NCI-H1930 (cell line): ENCODE data around the gene PAXX.

Experiments used
- DNase-seq, 2 experiments: peaks; one replicate each; lab custom pipeline; 2025; lab: John Stamatoyannopoulos, UW

Gene PAXX

DNA sequence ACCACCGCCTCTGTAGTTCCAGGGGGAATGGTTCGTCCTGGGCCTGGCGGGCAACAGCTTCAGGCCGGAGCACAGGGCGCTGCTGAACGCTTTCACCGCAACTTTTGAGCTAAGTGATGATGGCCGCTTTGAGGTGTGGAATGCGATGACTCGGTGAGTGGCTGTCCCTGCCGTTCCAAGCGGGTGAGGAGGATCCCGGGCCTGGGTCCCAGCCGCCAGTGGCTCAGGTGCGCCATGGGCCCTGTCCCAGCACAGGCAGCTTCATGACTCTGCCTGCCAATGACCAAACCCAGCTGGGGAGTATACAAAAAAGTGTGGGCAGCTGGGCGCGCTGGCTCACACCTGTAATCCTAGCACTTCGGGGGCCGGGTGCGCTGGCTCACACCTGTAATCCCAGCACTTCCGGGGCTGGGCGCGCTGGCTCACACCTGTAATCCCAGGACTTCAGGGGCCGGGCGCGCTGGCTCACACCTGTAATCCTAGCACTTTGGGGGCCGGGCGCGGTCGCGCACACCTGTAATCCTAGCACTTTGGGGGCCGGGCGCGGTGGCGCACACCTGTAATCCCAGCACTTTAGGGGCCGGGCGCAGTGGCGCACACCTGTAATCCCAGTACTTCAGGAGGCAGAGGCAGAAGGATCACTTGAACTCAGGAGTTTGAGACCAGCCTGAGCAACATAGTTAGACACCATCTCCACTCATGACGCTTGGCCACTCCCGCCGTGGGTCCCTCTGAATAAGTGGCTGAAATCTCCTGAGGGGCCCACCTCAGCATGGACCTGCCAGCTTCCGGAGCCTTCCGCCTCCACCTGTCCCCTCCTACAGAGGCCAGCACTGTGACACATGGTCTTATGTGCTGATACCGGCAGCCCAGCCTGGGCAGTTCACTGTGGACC lies 39.1 kb upstream of the PAXX start:
- no peak for DNase-seq

DNA sequence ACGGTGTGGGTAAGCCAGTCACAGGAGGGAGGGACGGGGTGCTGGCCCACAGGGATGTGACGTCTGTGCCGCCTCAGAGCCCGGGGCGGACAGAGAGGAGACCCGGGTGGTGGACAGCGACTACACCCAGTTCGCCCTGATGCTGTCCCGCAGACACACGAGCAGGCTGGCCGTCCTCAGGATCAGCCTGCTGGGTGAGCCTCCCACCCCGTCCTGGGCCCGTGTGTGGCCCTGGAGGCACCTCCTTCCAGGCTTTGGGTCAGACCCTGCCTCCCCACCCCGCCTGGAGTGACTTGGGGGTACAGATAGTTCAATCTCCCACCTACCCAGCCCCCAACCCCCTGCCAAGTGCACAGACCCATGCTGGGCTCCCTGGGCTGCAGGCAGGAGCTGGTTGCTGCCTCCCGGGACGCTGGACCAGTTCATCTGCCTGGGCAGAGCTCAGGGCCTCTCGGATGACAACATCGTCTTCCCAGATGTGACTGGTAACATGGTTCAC lies 38.4 kb upstream of the PAXX start:
- DNase-seq: no peak

DNA sequence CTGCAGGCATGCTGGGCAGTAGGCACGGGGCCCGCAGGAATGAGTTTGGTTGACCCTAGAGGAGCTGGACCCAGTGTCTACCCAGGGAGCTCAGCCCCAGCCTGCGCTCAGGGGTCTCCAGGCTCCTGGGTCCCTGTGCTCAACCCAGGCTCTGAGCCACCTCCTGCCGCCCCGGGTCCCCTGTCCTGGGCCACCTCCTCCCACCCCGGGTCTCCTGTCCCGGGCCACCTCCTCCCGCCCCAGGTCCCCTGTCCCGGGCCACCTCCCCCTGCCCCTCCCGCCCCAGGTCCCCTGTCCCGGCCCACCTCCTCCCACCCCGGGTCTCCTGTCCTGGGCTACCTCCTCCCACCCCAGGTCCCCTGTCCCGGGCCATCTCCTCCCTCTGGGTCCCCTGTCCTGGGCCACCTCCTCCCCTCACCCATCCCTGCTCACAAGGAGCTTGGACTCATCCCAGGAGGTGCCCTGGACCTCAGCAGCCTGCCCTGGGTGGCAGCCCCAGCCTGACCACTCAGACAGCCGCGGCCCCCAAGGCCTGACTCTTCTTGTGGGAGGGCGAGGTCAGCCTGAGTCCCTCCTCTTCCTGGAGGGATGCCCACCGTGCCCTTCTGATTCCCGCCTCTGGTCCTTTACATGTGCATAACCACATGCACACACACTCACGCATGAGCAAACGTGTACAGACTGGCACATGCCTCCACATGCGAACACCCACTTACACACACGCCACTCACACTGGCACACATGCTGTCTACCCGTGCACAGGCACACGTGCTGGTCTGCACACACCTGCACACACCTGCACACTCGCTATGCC lies 37.7 kb upstream of the PAXX start:
- DNase-seq: no peak

DNA sequence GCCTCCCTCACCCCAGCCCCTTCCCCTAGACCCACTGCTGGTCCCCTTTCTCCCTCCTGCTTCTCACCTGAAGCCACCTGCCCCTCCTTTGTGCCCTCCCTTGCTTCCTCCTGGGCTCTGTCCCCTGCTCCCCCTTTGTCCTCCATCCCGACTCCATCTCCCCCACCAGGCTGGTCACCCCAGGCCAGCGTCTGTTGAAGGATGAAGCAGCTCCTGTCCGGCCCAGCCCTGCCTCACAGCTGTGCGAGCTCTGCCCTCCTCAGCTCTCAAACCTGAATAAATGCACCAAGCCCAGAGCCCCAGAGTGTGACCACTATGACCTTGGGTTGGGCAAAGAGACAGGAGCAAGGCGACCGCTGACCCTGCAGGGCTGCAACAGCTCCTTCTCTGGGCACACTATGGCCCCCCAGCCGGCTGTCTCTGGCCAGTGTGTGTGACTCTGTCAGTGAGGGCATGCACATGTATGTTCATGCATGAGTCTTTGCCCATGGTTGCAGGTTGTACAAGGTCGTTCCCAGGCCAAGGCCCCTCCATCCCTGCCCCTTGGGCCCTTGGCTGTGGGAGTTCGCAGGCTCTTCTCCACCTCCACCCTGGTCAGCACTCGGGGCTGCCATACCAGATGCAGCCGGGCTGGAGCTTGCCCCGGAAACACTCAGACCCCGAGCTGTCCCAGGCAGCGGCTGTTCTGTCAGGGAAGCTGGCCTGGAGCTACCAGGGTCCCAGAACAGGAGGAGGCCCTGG lies 36.9 kb upstream of the PAXX start:
- DNase-seq: no peak

DNA sequence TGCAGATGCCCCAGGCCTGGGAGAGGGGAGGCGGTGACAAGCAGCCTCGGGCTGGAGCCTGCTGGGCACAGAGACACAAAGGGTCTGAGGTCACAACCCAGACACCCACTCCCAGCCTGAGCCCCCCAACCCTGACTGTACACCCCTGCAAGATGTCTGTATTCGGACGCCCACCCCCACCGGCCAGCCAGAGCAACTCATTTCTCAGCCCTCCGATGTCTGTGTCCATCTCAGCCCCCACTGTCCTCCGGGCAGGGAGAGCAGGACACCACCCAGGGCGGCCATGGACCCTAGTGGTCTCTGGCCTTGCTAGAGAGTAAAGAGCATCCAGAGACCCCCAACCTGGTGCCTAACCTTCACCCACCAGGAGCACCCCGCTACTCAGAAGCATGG lies 36.3 kb upstream of the PAXX start:
- no peak for DNase-seq

DNA sequence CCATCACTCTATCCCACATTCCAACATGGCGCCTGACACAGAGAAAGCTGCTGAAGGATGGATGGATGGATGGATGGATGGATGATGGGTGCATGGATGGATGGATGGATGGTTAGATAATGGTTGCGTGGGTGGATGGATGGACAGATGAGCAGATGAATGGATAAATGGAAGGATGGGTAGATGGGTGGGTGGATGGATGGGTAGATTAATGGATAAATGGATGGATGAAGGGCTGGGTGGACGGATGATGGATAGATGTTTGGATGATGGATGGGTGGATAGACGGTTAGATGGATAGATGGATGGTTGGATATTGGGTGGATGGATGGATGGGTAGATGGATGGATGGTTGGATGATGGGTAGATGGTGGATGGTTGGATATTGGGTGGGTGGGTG lies 35.6 kb upstream of the PAXX start:
- no peak for DNase-seq

DNA sequence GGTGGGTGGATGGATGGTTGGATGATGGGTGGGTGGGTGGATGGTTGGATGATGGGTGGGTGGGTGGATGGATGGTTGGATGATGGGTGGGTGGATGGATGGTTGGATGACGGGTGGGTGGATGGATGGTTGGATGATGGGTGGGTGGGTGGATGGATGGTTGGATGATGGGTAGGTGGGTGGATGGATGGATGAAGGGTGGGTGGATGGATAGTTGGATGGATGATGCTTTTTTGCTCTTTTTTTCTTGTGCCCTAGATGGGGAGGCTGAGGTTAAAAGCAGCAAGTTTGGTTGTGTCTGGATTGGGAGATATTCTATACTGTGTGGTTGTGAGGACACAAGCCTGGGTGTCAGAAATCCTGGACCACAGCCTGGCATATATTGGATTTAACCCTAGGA lies 34.8 kb upstream of the PAXX start:
- no peak for DNase-seq

DNA sequence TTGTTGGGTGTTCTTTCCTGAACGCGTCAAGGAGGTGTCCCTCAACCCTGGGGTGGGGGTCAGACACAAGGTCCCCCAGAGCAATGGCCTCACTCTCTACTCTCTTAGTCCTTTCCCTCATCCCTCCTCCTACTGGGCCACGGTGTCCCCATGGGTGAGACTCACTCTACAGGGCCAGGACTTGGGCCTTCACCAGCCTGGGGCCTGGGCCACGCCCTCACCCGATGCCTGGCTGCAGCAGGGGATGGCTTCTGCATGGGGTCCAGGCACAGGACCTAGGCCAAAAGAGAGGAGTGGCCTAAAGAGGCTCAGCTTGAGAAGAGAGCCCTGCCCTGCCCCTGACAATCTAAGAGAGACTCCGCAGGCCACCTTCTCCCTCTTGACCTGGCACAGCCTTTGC lies 34.3 kb upstream of the PAXX start:
- no peak for DNase-seq

DNA sequence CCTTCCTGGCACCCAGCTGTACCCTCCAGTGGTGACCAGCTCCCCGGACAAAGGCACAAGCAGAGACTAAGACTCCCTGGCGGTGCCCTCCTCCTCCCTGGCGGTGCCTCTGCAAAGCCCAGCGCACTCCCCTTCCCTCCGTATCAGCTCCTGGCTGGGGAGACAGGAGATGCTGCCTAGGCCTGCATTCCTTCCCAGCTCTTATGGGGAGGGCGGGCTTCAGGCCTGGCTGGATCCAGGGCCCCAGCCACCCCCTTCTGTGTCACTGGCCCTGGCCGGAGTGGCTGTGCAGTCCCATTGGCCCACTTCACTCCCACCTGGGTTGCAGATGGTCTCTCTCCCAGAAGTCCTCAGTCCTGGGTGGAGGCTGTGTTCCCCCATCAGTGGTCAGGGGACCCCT lies 33.7 kb upstream of the PAXX start:
- no peak for DNase-seq

DNA sequence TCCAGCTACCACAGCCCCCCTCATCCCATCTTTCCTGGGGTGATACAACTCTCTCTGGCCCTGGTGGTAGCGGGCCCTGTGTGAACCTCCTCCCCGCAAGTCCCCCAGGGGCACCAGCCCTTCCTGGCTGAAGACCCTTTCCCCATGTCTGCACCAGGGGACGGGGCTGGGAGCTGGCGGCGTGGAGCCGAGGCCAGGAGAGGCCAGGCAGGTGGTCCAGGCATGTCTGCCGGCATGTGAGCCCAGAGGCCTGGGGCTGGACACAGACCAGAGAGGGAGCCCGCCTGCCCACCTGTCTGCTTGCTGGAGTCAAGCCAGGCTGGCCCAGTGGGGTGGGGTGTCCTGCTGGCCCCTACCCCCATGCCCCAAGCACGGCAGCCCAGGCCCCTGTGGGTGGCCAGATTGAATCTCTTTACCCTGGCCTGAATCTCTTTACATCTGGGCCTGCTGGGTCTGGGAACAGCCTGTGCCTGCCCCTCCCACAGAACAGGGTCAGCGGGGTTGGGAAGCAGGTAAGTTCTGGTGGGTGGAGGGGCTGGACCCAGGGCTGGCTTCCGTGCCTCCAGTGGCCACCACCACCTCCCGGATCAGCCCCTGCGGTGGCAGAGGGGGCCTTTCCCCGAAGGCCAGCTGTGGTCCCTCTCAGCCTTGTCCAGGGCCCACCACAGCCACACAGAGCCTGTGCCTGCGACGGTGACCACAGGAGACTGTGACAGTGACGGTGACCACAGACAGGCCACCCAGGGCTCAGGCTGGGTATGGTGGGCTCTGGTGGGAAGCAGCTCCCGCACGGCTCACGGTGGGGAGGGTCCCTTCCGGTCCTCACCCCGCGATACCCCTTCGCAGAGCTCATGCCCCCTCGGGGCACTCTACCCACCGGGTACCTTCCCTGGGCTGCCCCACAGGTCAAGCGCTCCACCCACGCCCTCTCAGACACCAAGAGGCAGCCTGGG lies 33.0 kb upstream of the PAXX start:
- no peak for DNase-seq

DNA sequence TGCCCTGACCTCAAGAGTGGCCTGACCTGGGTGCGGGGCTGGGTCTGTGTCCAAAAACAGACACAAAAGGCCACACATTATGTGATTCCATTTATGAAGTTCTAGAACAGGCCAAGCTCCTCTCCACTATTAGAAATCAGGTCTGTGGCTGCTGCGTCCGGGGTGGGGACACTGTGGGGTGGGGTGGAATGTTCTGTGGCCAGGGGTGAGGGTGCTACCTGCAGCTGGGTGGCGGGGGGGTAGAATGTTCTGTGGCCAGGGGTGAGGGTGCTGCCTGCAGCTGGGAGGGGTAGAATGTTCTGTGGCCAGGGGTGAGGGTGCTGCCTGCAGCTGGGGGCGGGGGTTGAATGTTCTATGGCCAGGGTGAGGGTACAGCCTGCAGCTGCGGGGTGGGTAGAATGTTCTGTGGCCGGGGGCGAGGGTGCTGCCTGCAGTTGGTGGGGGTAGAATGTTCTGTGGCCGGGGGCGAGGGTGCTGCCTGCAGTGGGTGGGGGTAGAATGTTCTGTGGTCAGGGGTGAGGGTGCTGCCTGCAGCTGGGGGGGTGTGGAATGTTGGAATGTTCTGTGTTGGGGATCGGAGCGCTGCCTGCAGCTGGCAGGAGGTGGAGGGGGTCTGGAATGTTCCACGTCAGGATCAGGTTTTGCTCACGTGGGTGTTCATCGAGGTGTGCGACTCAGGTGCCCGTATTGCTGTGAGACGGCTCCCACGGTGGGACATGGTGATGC lies 31.8 kb upstream of the PAXX start:
- no peak for DNase-seq

DNA sequence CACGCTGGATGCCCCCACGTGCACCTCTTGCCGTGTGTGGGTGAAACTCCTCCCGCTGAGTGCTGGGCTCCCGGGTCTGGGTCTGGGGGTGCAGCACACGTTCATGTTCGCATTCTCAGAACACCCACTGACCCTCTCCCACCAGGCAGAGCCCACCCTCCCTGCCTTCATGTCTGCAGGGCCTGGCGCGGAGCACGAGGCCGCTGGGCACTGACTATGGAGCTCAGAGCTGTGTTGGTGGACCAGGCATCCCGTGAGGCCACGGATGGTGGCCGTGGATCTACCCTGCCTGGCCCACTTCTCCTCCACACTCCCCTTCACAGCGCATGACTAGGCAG lies 31.3 kb upstream of the PAXX start:
- no peak for DNase-seq

DNA sequence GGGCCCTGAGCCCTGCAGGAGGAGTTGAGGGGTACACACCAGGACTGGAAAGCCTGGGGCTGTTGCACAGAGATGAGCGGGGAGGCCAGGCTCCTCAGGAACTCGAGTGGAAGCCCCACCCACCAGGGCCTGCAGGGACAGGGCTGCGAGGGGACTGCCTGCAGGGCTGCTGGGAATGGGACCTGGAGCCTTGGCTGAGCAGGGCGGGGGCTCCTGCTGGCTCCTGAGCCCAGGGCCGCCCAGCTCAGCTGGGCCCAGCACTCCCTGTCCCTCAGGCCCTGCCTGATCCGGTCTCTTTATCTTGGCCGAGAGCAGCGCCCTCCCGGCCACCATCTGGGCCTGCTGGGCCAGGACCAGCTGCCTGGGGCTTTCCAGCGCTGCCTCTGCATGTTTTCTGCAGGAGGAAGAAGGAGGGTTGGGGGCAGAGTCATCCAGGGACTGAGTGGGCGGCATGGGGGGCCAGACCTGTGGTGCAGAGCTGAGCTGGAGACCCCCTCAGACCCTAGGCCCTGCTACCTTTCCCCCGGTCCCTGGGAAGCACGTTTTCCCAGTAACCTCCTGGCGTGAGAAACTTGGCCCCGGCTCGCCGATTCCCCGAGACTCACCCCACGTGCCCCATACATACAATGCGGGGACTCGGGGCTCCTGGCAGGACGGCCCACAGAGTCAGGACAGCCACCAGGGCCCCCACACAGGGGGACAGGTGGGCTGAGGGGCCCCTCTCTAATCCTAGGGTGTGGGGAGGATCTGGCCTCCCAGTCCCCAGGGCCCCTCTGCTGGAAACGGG lies 30.8 kb upstream of the PAXX start:
- DNase-seq: no peak

DNA sequence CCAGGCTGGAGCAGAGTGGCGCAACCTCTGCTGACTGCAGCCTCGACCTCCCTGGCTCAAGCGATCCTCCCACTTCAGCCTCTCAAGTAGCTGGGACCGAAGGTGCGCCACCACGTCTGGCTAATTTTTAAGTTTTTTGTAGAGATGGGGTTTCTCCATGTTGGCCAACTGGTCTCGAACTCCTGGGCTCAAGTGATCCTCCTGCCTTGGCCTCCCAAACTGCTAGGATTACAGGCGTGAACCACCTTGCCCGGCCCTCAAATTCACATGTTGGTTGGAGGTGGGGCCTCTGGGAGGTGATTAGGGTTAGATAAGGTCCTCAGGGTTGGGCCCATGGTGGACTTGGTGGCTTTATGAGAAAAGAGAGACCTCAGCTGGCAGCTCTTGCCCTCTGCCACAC lies 30.1 kb upstream of the PAXX start:
- no peak for DNase-seq

DNA sequence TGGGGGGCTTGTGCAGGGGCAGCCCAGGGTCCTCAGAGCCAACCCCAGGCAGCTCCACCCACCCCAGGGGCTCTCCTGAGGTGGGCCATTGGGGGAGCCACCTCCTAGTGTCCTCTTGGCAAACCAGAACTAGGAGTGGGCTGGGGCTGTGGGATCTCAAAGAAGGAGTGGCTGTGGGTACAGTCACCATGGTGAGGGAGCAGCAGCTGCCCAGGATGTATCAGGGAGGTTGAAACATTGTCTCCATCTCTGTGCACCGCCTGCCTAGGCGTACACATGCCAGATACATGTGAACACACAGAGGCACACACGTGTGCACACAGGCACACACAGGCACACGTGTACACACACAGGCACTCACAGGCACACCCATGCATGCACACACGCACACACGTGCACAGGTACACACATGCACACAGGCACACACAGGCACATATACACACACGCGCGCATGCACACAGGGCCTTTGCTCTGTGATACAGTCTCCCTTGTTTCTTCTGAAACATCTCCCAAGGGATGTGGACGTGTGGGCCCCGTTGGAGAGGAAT lies 29.4 kb upstream of the PAXX start:
- DNase-seq: no peak

DNA sequence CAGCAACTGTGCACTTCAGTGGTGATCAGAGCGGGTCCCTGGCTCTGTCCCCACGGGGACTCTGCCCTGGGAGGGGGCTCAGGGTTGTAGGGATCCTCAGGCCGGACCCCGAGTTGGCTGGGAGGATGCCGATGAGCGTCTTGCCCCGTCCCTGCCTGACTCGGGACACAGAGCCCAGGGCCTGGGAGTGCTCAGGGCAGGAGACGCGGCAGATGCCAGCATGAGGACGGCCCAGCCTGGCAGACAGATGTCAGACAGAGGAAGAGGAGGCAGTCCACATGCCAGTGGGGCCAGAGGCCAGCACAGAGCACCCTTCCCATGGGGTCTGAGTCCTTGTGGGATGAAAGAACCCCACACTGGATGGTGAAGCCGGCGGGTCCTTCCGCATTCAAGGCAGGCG lies 28.9 kb upstream of the PAXX start:
- no peak for DNase-seq

DNA sequence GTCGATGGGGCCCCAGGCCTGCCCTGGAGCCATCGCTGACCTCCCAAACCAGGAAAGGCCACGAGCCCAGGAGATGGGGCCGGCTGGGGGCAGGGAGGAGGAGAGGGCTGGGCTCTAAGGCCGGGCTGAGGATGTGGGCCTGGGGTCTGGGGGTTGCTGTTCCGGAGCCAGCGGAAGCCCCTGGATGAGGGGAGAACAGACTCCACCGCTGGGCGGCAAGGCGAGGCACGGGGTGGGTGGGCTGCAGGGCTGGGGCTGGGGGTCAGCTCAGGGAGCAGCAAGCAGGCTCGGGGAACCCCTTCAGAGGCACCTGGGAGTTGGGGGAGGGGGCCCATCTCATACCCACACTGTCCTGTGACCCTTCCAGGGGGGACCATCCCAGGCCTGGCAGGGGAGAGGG lies 28.5 kb upstream of the PAXX start:
- no peak for DNase-seq

DNA sequence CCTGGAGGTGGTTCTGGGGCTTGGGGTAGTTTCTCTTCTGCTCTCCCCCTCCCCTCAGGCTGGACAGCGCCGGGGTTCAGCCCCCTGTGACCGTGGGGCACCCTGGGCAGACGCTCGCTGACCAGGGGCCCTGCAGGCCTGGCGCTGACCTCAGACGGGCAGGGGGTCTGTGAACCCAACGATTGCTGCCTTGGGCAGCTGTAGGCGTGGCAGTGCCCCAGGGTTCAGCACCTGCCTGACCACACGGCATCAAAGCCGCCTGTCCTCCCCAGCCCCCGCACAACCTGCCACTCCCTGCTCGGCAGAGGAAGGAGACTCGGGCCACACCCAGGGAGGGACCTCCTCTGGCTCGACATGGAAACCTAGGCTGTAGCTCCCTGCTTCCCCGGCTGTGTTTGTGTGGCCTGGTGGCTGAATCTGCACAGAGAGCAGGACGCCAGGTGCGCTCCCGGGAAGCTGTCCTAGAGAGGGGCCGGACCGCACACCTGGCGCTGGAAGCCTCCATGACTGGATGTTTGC lies 28.0 kb upstream of the PAXX start:
- DNase-seq: no peak

DNA sequence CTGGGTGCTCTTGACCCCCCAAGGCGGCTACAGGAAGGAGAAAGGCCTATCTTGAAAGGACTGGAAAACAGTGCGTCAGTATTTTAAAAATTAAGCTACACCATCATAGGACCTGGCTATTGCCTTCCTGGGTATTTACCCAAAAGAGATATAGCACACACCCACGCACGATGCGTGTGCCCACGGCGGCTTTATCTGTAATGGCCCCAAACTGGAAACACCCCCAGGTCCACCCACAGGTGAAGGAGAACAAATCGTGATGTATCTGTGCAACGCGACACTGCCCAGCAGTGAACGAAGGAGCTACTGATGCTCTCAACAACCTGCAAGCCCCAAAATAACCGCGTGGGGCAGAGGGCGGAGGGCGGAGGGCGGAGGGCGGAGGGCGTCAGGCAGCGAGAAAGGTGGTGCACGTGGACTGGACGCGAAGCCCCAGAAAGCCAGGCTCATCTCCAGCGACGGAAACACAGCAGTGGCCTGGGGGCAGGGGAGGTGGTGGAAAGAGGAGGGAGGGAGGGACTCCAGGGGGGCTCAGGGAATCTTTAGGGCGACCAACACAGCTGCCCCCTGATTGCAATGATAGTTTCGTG lies 27.3 kb upstream of the PAXX start:
- DNase-seq: no peak
